GM12872 (cell line): Measurements from ENCODE around the gene ADGRL1.

Experiments
- TF ChIP-seq, protein P1 (sequence below): IDR thresholded peaks from 3 replicates; pipeline ENCODE4 v1.5.1; 2011; ENCODE audit warnings: low read depth, mild to moderate bottlenecking, low read length, moderate library complexity; ENCODE audit not compliant: insufficient read depth

The ADGRL1 gene

GRCh38 chr19:14101003-14101545 lies 104.9 kb downstream of the ADGRL1 start:
- TF ChIP-seq, protein P1, sequence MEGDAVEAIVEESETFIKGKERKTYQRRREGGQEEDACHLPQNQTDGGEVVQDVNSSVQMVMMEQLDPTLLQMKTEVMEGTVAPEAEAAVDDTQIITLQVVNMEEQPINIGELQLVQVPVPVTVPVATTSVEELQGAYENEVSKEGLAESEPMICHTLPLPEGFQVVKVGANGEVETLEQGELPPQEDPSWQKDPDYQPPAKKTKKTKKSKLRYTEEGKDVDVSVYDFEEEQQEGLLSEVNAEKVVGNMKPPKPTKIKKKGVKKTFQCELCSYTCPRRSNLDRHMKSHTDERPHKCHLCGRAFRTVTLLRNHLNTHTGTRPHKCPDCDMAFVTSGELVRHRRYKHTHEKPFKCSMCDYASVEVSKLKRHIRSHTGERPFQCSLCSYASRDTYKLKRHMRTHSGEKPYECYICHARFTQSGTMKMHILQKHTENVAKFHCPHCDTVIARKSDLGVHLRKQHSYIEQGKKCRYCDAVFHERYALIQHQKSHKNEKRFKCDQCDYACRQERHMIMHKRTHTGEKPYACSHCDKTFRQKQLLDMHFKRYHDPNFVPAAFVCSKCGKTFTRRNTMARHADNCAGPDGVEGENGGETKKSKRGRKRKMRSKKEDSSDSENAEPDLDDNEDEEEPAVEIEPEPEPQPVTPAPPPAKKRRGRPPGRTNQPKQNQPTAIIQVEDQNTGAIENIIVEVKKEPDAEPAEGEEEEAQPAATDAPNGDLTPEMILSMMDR, result no peak
